ENCODE data around the gene JMJD1C. TPM values are rescaled to one million over a fixed set of nuclear protein-coding genes. Genes with fewer than 3 reads are reported as not detected.

The JMJD1C gene, protein sequence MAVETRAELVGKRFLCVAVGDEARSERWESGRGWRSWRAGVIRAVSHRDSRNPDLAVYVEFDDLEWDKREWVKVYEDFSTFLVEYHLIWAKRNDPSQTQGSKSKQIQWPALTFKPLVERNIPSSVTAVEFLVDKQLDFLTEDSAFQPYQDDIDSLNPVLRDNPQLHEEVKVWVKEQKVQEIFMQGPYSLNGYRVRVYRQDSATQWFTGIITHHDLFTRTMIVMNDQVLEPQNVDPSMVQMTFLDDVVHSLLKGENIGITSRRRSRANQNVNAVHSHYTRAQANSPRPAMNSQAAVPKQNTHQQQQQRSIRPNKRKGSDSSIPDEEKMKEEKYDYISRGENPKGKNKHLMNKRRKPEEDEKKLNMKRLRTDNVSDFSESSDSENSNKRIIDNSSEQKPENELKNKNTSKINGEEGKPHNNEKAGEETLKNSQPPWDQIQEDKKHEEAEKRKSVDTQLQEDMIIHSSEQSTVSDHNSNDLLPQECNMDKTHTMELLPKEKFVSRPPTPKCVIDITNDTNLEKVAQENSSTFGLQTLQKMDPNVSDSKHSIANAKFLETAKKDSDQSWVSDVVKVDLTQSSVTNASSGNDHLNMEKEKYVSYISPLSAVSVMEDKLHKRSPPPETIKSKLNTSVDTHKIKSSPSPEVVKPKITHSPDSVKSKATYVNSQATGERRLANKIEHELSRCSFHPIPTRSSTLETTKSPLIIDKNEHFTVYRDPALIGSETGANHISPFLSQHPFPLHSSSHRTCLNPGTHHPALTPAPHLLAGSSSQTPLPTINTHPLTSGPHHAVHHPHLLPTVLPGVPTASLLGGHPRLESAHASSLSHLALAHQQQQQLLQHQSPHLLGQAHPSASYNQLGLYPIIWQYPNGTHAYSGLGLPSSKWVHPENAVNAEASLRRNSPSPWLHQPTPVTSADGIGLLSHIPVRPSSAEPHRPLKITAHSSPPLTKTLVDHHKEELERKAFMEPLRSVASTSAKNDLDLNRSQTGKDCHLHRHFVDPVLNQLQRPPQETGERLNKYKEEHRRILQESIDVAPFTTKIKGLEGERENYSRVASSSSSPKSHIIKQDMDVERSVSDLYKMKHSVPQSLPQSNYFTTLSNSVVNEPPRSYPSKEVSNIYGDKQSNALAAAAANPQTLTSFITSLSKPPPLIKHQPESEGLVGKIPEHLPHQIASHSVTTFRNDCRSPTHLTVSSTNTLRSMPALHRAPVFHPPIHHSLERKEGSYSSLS (N-terminal part only)
- 23.7 TPM for polyA plus RNA-seq (2013, experiment 1 of 2)
- polyA plus RNA-seq (2013, experiment 2 of 2) = 25.8 TPM

DNA sequence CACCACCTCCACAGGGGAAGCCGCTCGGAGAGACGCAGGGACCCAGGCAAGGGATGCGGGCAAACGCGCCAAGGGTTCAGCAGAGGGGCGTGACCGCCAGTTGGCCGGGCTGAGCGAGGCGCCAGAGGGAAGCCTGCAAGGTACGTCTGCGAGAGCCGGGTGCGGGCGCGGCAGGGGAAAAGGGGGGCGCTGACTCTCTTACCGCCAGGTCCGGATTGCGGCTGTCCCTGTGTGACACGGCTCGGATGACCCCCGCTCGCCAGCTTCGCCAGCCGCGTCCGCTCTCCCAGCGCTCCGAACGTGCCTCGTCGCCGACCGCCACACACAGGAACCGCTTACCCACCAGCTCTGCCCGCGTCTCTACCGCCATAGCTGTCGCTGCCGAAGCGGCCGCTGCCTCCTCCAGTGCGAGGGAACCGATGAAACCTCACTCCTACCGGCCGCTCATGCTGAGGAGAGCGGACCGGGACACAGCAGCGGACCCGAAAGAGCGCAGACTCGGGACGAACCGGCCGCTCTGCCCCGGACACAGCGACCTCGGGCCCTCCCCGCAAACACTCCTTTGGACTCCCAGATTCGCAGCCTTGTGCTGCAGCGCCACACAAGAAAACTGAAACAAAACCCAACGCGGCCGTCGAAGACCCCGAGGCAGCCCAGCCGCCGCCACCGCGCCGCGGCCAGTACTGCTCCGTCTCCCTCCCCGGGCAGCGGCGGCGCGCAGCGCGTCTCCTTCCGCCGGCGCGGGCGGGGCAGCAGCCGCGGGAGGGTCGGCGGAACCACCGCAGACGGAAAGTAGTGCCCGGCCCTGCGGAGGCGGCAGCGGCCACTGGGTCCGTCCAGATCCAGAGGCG is at the start of gene JMJD1C:
Gene JMJD1C (minus strand): TSS at position 685 of the 851 bp plus-strand sequence. CDS start 315 bp downstream, at position 370.
- Histone ChIP-seq H2BK12ac (ENCODE audit: low read length in 2 of 2) (peak within 1 kb of the TSS in 1 of 2 experiments; percentile 83), H3K4me3 (ENCODE audit: insufficient read depth in 1 of 2, low read depth in 1 of 2, low read length in 2 of 2) (peak within 1 kb of the TSS; percentile 94 to 98), H3K9ac (ENCODE audit: low read length) (peak within 1 kb of the TSS; percentile 95), H3K4me2 (ENCODE audit: low read length, poor library complexity, severe bottlenecking) (peak within 1 kb of the TSS; percentile 91), H3K4me1 (ENCODE audit: control insufficient read depth, insufficient read depth, low read depth, low read length) (no peaks in the 10 kb centered on the region), H3K36me3 (ENCODE audit: control insufficient read depth in 1 of 2, insufficient read depth in 2 of 2, low read depth in 1 of 2, low read length in 2 of 2) (no peaks in the 10 kb centered on the region), H3K9me3 (ENCODE audit: control insufficient read depth, low read length) (no peaks in the 10 kb centered on the region), H3K18ac (ENCODE audit: low read depth in 1 of 2, low read length in 2 of 2) (peak within 1 kb of the TSS; percentile 94 to 100), H2AFZ (ENCODE audit: low read depth, low read length) (peak within 1 kb of the TSS; percentile 78), H4K8ac (ENCODE audit: low read length) (peak within 1 kb of the TSS; percentile 82), H3K4ac (ENCODE audit: low read depth in 1 of 2, low read length in 2 of 2) (peak within 1 kb of the TSS; percentile 64 to 94), H3K27ac (ENCODE audit: low read length, poor library complexity, severe bottlenecking) (peak within 1 kb of the TSS; percentile 81), H2BK15ac (ENCODE audit: low read depth, poor library complexity, severe bottlenecking) (peak within 1 kb of the TSS; percentile 89), H2BK120ac (ENCODE audit: low read depth, low read length) (peak within 1 kb of the TSS; percentile 87), H4K91ac (ENCODE audit: low read length) (peak within 1 kb of the TSS; percentile 97), H2BK5ac (ENCODE audit: low read depth, low read length, poor library complexity, severe bottlenecking) (peak within 1 kb of the TSS; percentile 74), H3K27me3 (ENCODE audit: control insufficient read depth in 1 of 2, insufficient read depth in 1 of 2, low read length in 2 of 2) (no peaks in the 10 kb centered on the region), H3K14ac (ENCODE audit: low read length in 2 of 2) (peak within 1 kb of the TSS; percentile 11 to 97), H3K79me1 (replicated peaks; ENCODE audit: low read length, poor library complexity, severe bottlenecking) (peaks cover 4% of the 10 kb centered on the region), H2AK5ac (ENCODE audit: low read length, severe bottlenecking) (no peak within 1 kb of the TSS), H3K23ac (ENCODE audit: low read length in 2 of 2) (no peak within 1 kb of the TSS)
- whole genome bisulfite sequencing = under 1% methylated on average over 51 of the region's 99 CpGs
- peak; percentile 88 for DNase-seq

GRCh38 chr10:63515002-63515763 is 49.4 kb upstream of the JMJD1C start:
- H2BK15ac ChIP-seq (ENCODE audit: low read depth, poor library complexity, severe bottlenecking) = no peak overlapping the region
- H2BK5ac ChIP-seq (ENCODE audit: low read depth, low read length, poor library complexity, severe bottlenecking) = peak overlapping the region; percentile 95
- no peak overlapping the region for H3K4ac ChIP-seq (ENCODE audit: low read depth in 1 of 2, low read length in 2 of 2)

GRCh38 chr10:63506554-63506953 is 40.8 kb upstream of the JMJD1C start:
- H3K4me2 ChIP-seq (ENCODE audit: low read length, poor library complexity, severe bottlenecking) = no peak overlapping the region
- H3K79me1 ChIP-seq (replicated peaks; ENCODE audit: low read length, poor library complexity, severe bottlenecking) = peaks cover 2% of the 10 kb centered on the region
- no peak overlapping the region for H2AFZ ChIP-seq (ENCODE audit: low read depth, low read length)
- no peak for DNase-seq
- H3K4ac ChIP-seq (ENCODE audit: low read depth in 1 of 2, low read length in 2 of 2) = no peak overlapping the region
- no peaks in the 10 kb centered on the region for H3K36me3 ChIP-seq (ENCODE audit: control insufficient read depth in 1 of 2, insufficient read depth in 2 of 2, low read depth in 1 of 2, low read length in 2 of 2)
- H2BK15ac ChIP-seq (ENCODE audit: low read depth, poor library complexity, severe bottlenecking) = no peak overlapping the region
- peak overlapping the region in 1 of 2 experiments; percentile 57 for H3K14ac ChIP-seq (ENCODE audit: low read length in 2 of 2)
- H3K9ac ChIP-seq (ENCODE audit: low read length) = no peak overlapping the region
- H3K9me3 ChIP-seq (ENCODE audit: control insufficient read depth, low read length) = no peaks in the 10 kb centered on the region
- no peak overlapping the region for H2BK12ac ChIP-seq (ENCODE audit: low read length in 2 of 2)
- H3K27ac ChIP-seq (ENCODE audit: low read length, poor library complexity, severe bottlenecking) = no peak overlapping the region
- 100% methylated on average over 1 of the region's 1 CpG for WGBS
- no peak overlapping the region for H2BK120ac ChIP-seq (ENCODE audit: low read depth, low read length)
- H3K23ac ChIP-seq (ENCODE audit: low read length in 2 of 2) = no peak overlapping the region
- H3K18ac ChIP-seq (ENCODE audit: low read depth in 1 of 2, low read length in 2 of 2) = no peak overlapping the region
- no peak overlapping the region for H2BK5ac ChIP-seq (ENCODE audit: low read depth, low read length, poor library complexity, severe bottlenecking)
- no peak overlapping the region for H4K91ac ChIP-seq (ENCODE audit: low read length)
- H2AK5ac ChIP-seq (ENCODE audit: low read length, severe bottlenecking) = no peak overlapping the region
- no peak overlapping the region for H4K8ac ChIP-seq (ENCODE audit: low read length)
- H3K4me3 ChIP-seq (ENCODE audit: insufficient read depth in 1 of 2, low read depth in 1 of 2, low read length in 2 of 2) = no peak overlapping the region
- no peaks in the 10 kb centered on the region for H3K27me3 ChIP-seq (ENCODE audit: control insufficient read depth in 1 of 2, insufficient read depth in 1 of 2, low read length in 2 of 2)
- H3K4me1 ChIP-seq (ENCODE audit: control insufficient read depth, insufficient read depth, low read depth, low read length) = no peaks in the 10 kb centered on the region

More at GRCh38 chr10:63515002-63515763, 49.4 kb upstream of the JMJD1C start:
- Histone ChIP-seq H3K14ac (ENCODE audit: low read length in 2 of 2) (no peak overlapping the region), H2AFZ (ENCODE audit: low read depth, low read length) (no peak overlapping the region), H3K9me3 (ENCODE audit: control insufficient read depth, low read length) (no peaks in the 10 kb centered on the region), H3K4me1 (ENCODE audit: control insufficient read depth, insufficient read depth, low read depth, low read length) (peaks cover 4% of the 10 kb centered on the region), H3K23ac (ENCODE audit: low read length in 2 of 2) (no peak overlapping the region), H3K4me2 (ENCODE audit: low read length, poor library complexity, severe bottlenecking) (peak overlapping the region; percentile 54), H3K27me3 (ENCODE audit: control insufficient read depth in 1 of 2, insufficient read depth in 1 of 2, low read length in 2 of 2) (no peaks in the 10 kb centered on the region), H3K79me1 (replicated peaks; ENCODE audit: low read length, poor library complexity, severe bottlenecking) (no peaks in the 10 kb centered on the region), H3K9ac (ENCODE audit: low read length) (peak overlapping the region; percentile 82), H2BK12ac (ENCODE audit: low read length in 2 of 2) (no peak overlapping the region), H3K36me3 (ENCODE audit: control insufficient read depth in 1 of 2, insufficient read depth in 2 of 2, low read depth in 1 of 2, low read length in 2 of 2) (peaks cover 0 to 4% of the 10 kb centered on the region in 2 experiments), H2BK120ac (ENCODE audit: low read depth, low read length) (no peak overlapping the region), H3K4me3 (ENCODE audit: insufficient read depth in 1 of 2, low read depth in 1 of 2, low read length in 2 of 2) (peak overlapping the region in 1 of 2 experiments; percentile 57), H4K91ac (ENCODE audit: low read length) (no peak overlapping the region), H3K18ac (ENCODE audit: low read depth in 1 of 2, low read length in 2 of 2) (no peak overlapping the region), H2AK5ac (ENCODE audit: low read length, severe bottlenecking) (peak overlapping the region; percentile 78), H3K27ac (ENCODE audit: low read length, poor library complexity, severe bottlenecking) (peak overlapping the region; percentile 100), H4K8ac (ENCODE audit: low read length) (no peak overlapping the region)
- DNase-seq = peak; percentile 92
- 0% methylated on average over 5 of the region's 5 CpGs for WGBS
